H9 (cell line): Measurements from ENCODE around the gene PLCH2. TPM values are rescaled to one million over a fixed set of nuclear protein-coding genes. Genes with fewer than 3 reads are reported as not detected.

Source experiments
- DNase-seq: peaks from one replicate; pipeline ENCODE4 v3.0.0-alpha.2; 2017
- H2AFZ ChIP-seq: one replicate; pipeline ENCODE4 v1.6.1; 2013; ENCODE audit warnings: mild to moderate bottlenecking, low read length, control low read depth, moderate library complexity
- H2AK5ac ChIP-seq: 2 replicates; pipeline ENCODE4 v1.6.1; 2013; ENCODE audit warnings: low read length, control low read depth, mixed read lengths; ENCODE audit not compliant: insufficient read length
- H2BK120ac ChIP-seq: one replicate; pipeline ENCODE4 v1.6.1; 2013; ENCODE audit warnings: low read depth, mild to moderate bottlenecking, low read length, control low read depth, inconsistent platforms; ENCODE audit not compliant: poor library complexity, severe bottlenecking
- H2BK12ac ChIP-seq: 2 replicates; pipeline ENCODE4 v1.6.1; 2013; ENCODE audit warnings: low read length, control low read depth, mixed read lengths, low read depth; ENCODE audit not compliant: insufficient read length
- H2BK15ac ChIP-seq: 2 replicates; pipeline ENCODE4 v1.6.1; 2013; ENCODE audit warnings: low read depth, low read length, control low read depth
- H2BK20ac ChIP-seq: one replicate; pipeline ENCODE4 v1.6.1; 2013; ENCODE audit warnings: low read depth, mild to moderate bottlenecking, low read length, control low read depth, inconsistent platforms; ENCODE audit not compliant: poor library complexity, severe bottlenecking
- H2BK5ac ChIP-seq: 2 replicates; pipeline ENCODE4 v1.6.1; 2013; ENCODE audit warnings: low read length, control low read depth, mixed read lengths; ENCODE audit not compliant: insufficient read length
- H3K14ac ChIP-seq: 2 replicates; pipeline ENCODE4 v1.6.1; 2013; ENCODE audit warnings: low read length, control low read depth; ENCODE audit not compliant: insufficient read depth
- H3K18ac ChIP-seq: 2 replicates; pipeline ENCODE4 v1.6.1; 2013; ENCODE audit warnings: low read depth, mild to moderate bottlenecking, mixed read lengths, low read length, control low read depth; ENCODE audit not compliant: insufficient read length
- H3K23ac ChIP-seq: 2 replicates; pipeline ENCODE4 v1.6.1; 2013; ENCODE audit warnings: low read length, control low read depth, mixed read lengths, low read depth; ENCODE audit not compliant: insufficient read length
- H3K23me2 ChIP-seq: 2 replicates; pipeline ENCODE4 v1.6.1; 2013; ENCODE audit warnings: low read depth, mild to moderate bottlenecking, mixed read lengths, low read length, control low read depth; ENCODE audit not compliant: insufficient read length, poor library complexity, severe bottlenecking
- H3K27ac ChIP-seq: 2 replicates; pipeline ENCODE4 v1.5.1; 2013; ENCODE audit warnings: low read length, control low read depth, mixed read lengths, low read depth; ENCODE audit not compliant: insufficient read length
- H3K27me3 ChIP-seq: 2 replicates; pipeline ENCODE4 v1.6.1; 2013; ENCODE audit warnings: low read length, control low read depth, inconsistent platforms; ENCODE audit not compliant: insufficient read depth
- H3K4ac ChIP-seq: 2 replicates; pipeline ENCODE4 v1.6.1; 2013; ENCODE audit warnings: low read depth, mild to moderate bottlenecking, control low read depth, inconsistent platforms, low read length, moderate library complexity
- H3K4me1 ChIP-seq: 2 replicates; pipeline ENCODE4 v1.6.1; 2013; ENCODE audit warnings: low read length, control low read depth, inconsistent platforms; ENCODE audit not compliant: insufficient read depth
- H3K4me2 ChIP-seq: 2 replicates; pipeline ENCODE4 v1.6.1; 2013; ENCODE audit warnings: low read length, control low read depth, mixed read lengths; ENCODE audit not compliant: insufficient read length, insufficient read depth
- H3K56ac ChIP-seq: 2 replicates; pipeline ENCODE4 v1.6.1; 2013; ENCODE audit warnings: low read depth, mild to moderate bottlenecking, mixed read lengths, low read length, control low read depth; ENCODE audit not compliant: insufficient read length
- H3K79me1 ChIP-seq: 2 replicates; pipeline ENCODE4 v1.6.1; 2013; ENCODE audit warnings: low read depth, mild to moderate bottlenecking, moderate library complexity, low read length, control low read depth, inconsistent platforms; ENCODE audit not compliant: insufficient read depth, poor library complexity, severe bottlenecking
- H3K79me2 ChIP-seq: 2 replicates; pipeline ENCODE4 v1.6.1; 2013; ENCODE audit warnings: low read length, control low read depth, inconsistent platforms; ENCODE audit not compliant: insufficient read depth
- H3K9ac ChIP-seq: 2 replicates; pipeline ENCODE4 v1.6.1; 2013; ENCODE audit warnings: low read length, control low read depth, mixed read lengths; ENCODE audit not compliant: insufficient read length; ENCODE audit errors: extremely low read depth
- H3K9me3 ChIP-seq: one replicate; pipeline ENCODE4 v1.6.1; 2013; ENCODE audit warnings: low read depth, low read length, inconsistent platforms; ENCODE audit not compliant: control insufficient read depth
- H3T11ph ChIP-seq: one replicate; pipeline ENCODE4 v1.6.1; 2013; ENCODE audit warnings: mild to moderate bottlenecking, low read length, control low read depth, inconsistent platforms
- H4K20me1 ChIP-seq: one replicate; pipeline ENCODE4 v1.6.1; 2013; ENCODE audit not compliant: control insufficient read depth, insufficient read length, insufficient read depth
- H4K5ac ChIP-seq: 2 replicates; pipeline ENCODE4 v1.6.1; 2013; ENCODE audit warnings: low read depth, mild to moderate bottlenecking, mixed read lengths, low read length, control low read depth; ENCODE audit not compliant: insufficient read length
- H4K8ac ChIP-seq: replicated peaks from 2 replicates; pipeline ENCODE4 v1.6.1; 2013; ENCODE audit warnings: low read length, control low read depth, mixed read lengths, low read depth; ENCODE audit not compliant: insufficient read length
- H4K91ac ChIP-seq: 2 replicates; pipeline ENCODE4 v1.6.1; 2013; ENCODE audit warnings: low read depth, mild to moderate bottlenecking, moderate library complexity, mixed read lengths, low read length, control low read depth; ENCODE audit not compliant: insufficient read length
- H3K27ac Mint-ChIP-seq, 3 experiments: 2 replicates in 2 of 3; 3 replicates in 1 of 3; pipeline ENCODE4 v1.8.0; 2020 to 2021; ENCODE audit warnings: mixed read lengths in 3 of 3, mild to moderate bottlenecking in 1 of 3, moderate library complexity in 1 of 3
- H3K27me3 Mint-ChIP-seq: 2 replicates; pipeline ENCODE4 v1.8.0; 2021; ENCODE audit warnings: low read depth, mild to moderate bottlenecking, moderate library complexity, mixed read lengths
- H3K36me3 Mint-ChIP-seq, 3 experiments: 2 replicates in 2 of 3; 3 replicates in 1 of 3; pipeline ENCODE4 v1.8.0; 2020 to 2021; ENCODE audit warnings: low read depth in 3 of 3, mixed read lengths in 3 of 3; ENCODE audit not compliant: insufficient read depth in 1 of 3
- H3K4me1 Mint-ChIP-seq, 2 experiments: 2 replicates each; pipeline ENCODE4 v1.8.0; 2020; ENCODE audit warnings: mixed read lengths in 2 of 2
- H3K4me3 Mint-ChIP-seq, 2 experiments: 2 replicates in 1 of 2; 3 replicates in 1 of 2; pipeline ENCODE4 v1.8.0; 2020 to 2021; ENCODE audit warnings: mild to moderate bottlenecking in 2 of 2, mixed read lengths in 2 of 2, moderate library complexity in 1 of 2
- H3K9me3 Mint-ChIP-seq, 2 experiments: 2 replicates in 1 of 2; 3 replicates in 1 of 2; pipeline ENCODE4 v1.8.0; 2020; ENCODE audit warnings: mild to moderate bottlenecking in 2 of 2, mixed read lengths in 2 of 2, moderate library complexity in 1 of 2
- whole genome bisulfite sequencing: extraction: QIAGEN DNeasy Blood & Tissue Kit; methylation state at CpG from one replicate; pipeline ENCODE4 v1.1.7; 2013; ENCODE audit warnings: missing lambda C conversion rate, low lambda C conversion rate, mixed read lengths; ENCODE audit not compliant: insufficient read length; ENCODE audit errors: extremely low coverage; 5-methylcytosine and 5-hydroxymethylcytosine counted together
- total RNA-seq: library from RNA; stranded (reverse); gene quantifications from 2 replicates; pipeline ENCODE4 v1.2.1, GENCODE V29; 2021
- TF ChIP-seq, protein P1 (sequence below): fragments of 200-600 bp; sonication (generic); conservative IDR thresholded peaks from 3 replicates; pipeline ENCODE4 v1.8.0; 2021; ENCODE audit warnings: antibody characterized with exemption, mild to moderate bottlenecking

Gene PLCH2
- total RNA-seq, 1 experiment from 2014 or later: 0.09 TPM

DNA sequence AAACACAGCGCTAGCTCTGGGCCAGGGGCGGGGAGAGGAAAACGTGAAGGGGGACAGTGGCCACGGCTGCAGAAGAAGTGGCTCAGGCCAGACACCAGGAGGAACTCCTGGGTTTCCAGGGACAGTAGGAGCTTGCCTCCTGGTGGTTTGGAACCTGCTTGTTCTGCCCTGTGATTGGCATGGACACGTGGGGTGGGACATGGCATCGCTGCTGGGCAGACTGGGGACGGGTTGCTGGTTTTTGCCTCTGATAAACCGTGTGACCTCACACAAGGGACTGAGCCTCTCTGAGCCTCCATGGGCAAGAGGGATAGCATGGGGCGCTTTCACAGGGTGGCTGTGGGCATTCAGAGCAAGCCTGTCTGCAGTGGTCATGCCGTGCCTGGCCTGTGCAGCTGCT is 7.5 kb upstream of the PLCH2 start:
- H3K36me3 Mint-ChIP-seq: no peaks in the 10 kb centered on the region
- no peak overlapping the region for H2BK5ac ChIP-seq
- no CpG with 5 or more reads among the region's 10 CpGs for WGBS
- H3K18ac ChIP-seq: no peak overlapping the region
- H3K56ac ChIP-seq: no peak overlapping the region
- H4K20me1 ChIP-seq: peaks cover 3% of the 10 kb centered on the region
- no peaks in the 10 kb centered on the region for H3K4me1 ChIP-seq
- peaks cover 24% of the 10 kb centered on the region for H3K27me3 Mint-ChIP-seq
- no peaks in the 10 kb centered on the region for H3K27me3 ChIP-seq
- H3K79me2 ChIP-seq: no peaks in the 10 kb centered on the region
- no peak overlapping the region for H2BK15ac ChIP-seq
- TF ChIP-seq, protein P1, sequence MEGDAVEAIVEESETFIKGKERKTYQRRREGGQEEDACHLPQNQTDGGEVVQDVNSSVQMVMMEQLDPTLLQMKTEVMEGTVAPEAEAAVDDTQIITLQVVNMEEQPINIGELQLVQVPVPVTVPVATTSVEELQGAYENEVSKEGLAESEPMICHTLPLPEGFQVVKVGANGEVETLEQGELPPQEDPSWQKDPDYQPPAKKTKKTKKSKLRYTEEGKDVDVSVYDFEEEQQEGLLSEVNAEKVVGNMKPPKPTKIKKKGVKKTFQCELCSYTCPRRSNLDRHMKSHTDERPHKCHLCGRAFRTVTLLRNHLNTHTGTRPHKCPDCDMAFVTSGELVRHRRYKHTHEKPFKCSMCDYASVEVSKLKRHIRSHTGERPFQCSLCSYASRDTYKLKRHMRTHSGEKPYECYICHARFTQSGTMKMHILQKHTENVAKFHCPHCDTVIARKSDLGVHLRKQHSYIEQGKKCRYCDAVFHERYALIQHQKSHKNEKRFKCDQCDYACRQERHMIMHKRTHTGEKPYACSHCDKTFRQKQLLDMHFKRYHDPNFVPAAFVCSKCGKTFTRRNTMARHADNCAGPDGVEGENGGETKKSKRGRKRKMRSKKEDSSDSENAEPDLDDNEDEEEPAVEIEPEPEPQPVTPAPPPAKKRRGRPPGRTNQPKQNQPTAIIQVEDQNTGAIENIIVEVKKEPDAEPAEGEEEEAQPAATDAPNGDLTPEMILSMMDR: no peak
- no peak overlapping the region for H4K5ac ChIP-seq
- no peak overlapping the region for H3K14ac ChIP-seq
- no peaks in the 10 kb centered on the region for H3K23me2 ChIP-seq
- H3K23ac ChIP-seq: no peak overlapping the region
- no peaks in the 10 kb centered on the region for H3K79me1 ChIP-seq
- H2BK12ac ChIP-seq: no peak overlapping the region
- DNase-seq: no peak
- H3K4me2 ChIP-seq: no peak overlapping the region
- no peak overlapping the region for H2BK20ac ChIP-seq
- no peak overlapping the region for H2AFZ ChIP-seq
- H3K9me3 Mint-ChIP-seq: no peaks in the 10 kb centered on the region
- H2BK120ac ChIP-seq: no peak overlapping the region
- H3K4ac ChIP-seq: no peak overlapping the region
- no peaks in the 10 kb centered on the region for H3K4me1 Mint-ChIP-seq
- no peak overlapping the region for H4K8ac ChIP-seq
- H3K27ac ChIP-seq: no peak overlapping the region
- H3K9me3 ChIP-seq: no peaks in the 10 kb centered on the region
- no peak overlapping the region for H3K4me3 Mint-ChIP-seq
- H4K91ac ChIP-seq: no peak overlapping the region
- no peak overlapping the region for H3K9ac ChIP-seq
- no peak overlapping the region for H2AK5ac ChIP-seq
- no peak overlapping the region for H3T11ph ChIP-seq
- H3K27ac Mint-ChIP-seq: no peak overlapping the region
